Keratinocyte (primary cell): Measurements from ENCODE around the gene FTSJ3. TPM values are rescaled to one million over a fixed set of nuclear protein-coding genes. Genes with fewer than 3 reads are reported as not detected.

Experiments
- DNase-seq: peaks from one replicate; pipeline ENCODE4 v3.0.0-alpha.2; 2011; ENCODE audit warnings: low read depth, missing footprints, low spot score
- FAIRE-seq: peaks from 2 replicates; lab custom pipeline; 2011; peaks lifted over from hg19 to GRCh38; lab: Jason Lieb, UNC
- H2AFZ ChIP-seq: 2 replicates; pipeline ENCODE4 v1.6.0; 2012; ENCODE audit warnings: low read length, control low read depth, inconsistent platforms; ENCODE audit not compliant: control insufficient read depth
- H3K27ac ChIP-seq: 2 replicates; pipeline ENCODE4 v1.5.1; 2011; ENCODE audit warnings: low read length; ENCODE audit not compliant: control insufficient read depth, insufficient read depth
- H3K27me3 ChIP-seq: 3 replicates; pipeline ENCODE4 v1.6.0; 2011; ENCODE audit warnings: low read length; ENCODE audit not compliant: control insufficient read depth, insufficient read depth; ENCODE audit errors: extremely low read depth
- H3K36me3 ChIP-seq, 2 experiments: 2 replicates in 1 of 2; 3 replicates in 1 of 2; pipeline ENCODE4 v1.5.1; 2011; ENCODE audit warnings: low read length in 2 of 2, mild to moderate bottlenecking in 1 of 2; ENCODE audit not compliant: control insufficient read depth in 2 of 2, insufficient read depth in 2 of 2; ENCODE audit errors: extremely low read depth in 1 of 2
- H3K4me1 ChIP-seq: 3 replicates; pipeline ENCODE4 v1.5.1; 2011; ENCODE audit warnings: low read length; ENCODE audit not compliant: control insufficient read depth, insufficient read depth; ENCODE audit errors: extremely low read depth
- H3K4me2 ChIP-seq: 3 replicates; pipeline ENCODE4 v1.6.0; 2011; ENCODE audit warnings: low read depth, low read length; ENCODE audit not compliant: control insufficient read depth, insufficient read depth; ENCODE audit errors: extremely low read depth
- H3K4me3 ChIP-seq, 3 experiments: fragments of 200-600 bp in 1 of 3; sonication (generic) in 1 of 3; 2 replicates in 2 of 3; 3 replicates in 1 of 3; pipeline ENCODE4 v1.5.1; 2011 to 2016; ENCODE audit warnings: low read length in 3 of 3, mild to moderate bottlenecking in 3 of 3, control low read depth in 2 of 3, inconsistent platforms in 1 of 3, low read depth in 1 of 3, mixed read lengths in 1 of 3, mixed run types in 1 of 3, moderate library complexity in 1 of 3; ENCODE audit not compliant: control insufficient read depth in 2 of 3, insufficient read depth in 2 of 3; ENCODE audit errors: extremely low read depth in 1 of 3
- H3K79me2 ChIP-seq: 2 replicates; pipeline ENCODE4 v1.6.0; 2012; ENCODE audit warnings: low read length; ENCODE audit not compliant: control insufficient read depth, insufficient read depth
- H3K9ac ChIP-seq: 3 replicates; pipeline ENCODE4 v1.6.0; 2011; ENCODE audit warnings: low read length; ENCODE audit not compliant: control insufficient read depth, insufficient read depth; ENCODE audit errors: extremely low read depth
- H3K9me1 ChIP-seq: 3 replicates; pipeline ENCODE4 v1.6.0; 2011; ENCODE audit warnings: low read length; ENCODE audit not compliant: control insufficient read depth, insufficient read depth; ENCODE audit errors: extremely low read depth
- H3K9me3 ChIP-seq: 2 replicates; pipeline ENCODE4 v1.5.1; 2012; ENCODE audit warnings: low read depth, low read length; ENCODE audit not compliant: control insufficient read depth
- H4K20me1 ChIP-seq: 3 replicates; pipeline ENCODE4 v1.6.0; 2011; ENCODE audit warnings: low read length; ENCODE audit not compliant: control insufficient read depth, insufficient read depth; ENCODE audit errors: extremely low read depth
- CTCF ChIP-seq, 3 experiments: IDR thresholded peaks in 1 of 3; conservative IDR thresholded peaks in 1 of 3; optimal IDR thresholded peaks in 1 of 3; 2 replicates in 2 of 3; 3 replicates in 1 of 3; pipeline versions ENCODE3 to v1.5.1; 2011; ENCODE audit warnings: low read length in 3 of 3, mild to moderate bottlenecking in 3 of 3, moderate library complexity in 2 of 3, control low read depth in 1 of 3, inconsistent platforms in 1 of 3; ENCODE audit not compliant: insufficient read depth in 2 of 3; ENCODE audit errors: extremely low read depth in 1 of 3
- EZH2 ChIP-seq: IDR thresholded peaks from one replicate; pipeline ENCODE4 v1.6.1; 2012; ENCODE audit warnings: inconsistent platforms, mild to moderate bottlenecking, low read length, moderate library complexity
- dilution Hi-C: fragments of 300-500 bp; cut with MboI; formaldehyde crosslinking; loops from one replicate; pipeline ENCODE4 v1.7.0; 2020; ENCODE audit warnings: low sequenced_read_pairs; ENCODE audit not compliant: extremely low pct_ligation_motif_present
- polyA plus RNA-seq, 5 experiments: library from polyadenylated mRNA; depleted of rRNA in 3 of 5; stranded (reverse) in 3 of 5; stranded (forward) in 1 of 5; unstranded in 1 of 5; fragments of >200 nt; gene quantifications; 1 replicate in 1 of 5; 2 replicates in 3 of 5; 3 replicates in 1 of 5; pipeline versions ENCODE4 v1.2.1 to v1.2.3, GENCODE V29; 2011 to 2012; ENCODE audit warnings: missing spikeins in 2 of 5, low read depth in 1 of 5, low replicate concordance in 1 of 5

Gene FTSJ3
- polyA plus RNA-seq, 1 donor (not counting 4 experiments of a cell fraction or from before 2014, with no cell fraction given), result 43.7 TPM

GRCh38 chr17:63809970-63810369 is 17.5 kb downstream of the FTSJ3 start:
- dilution Hi-C loops, result no loop called here
- TF ChIP-seq EZH2 (no peak), CTCF (optimal IDR thresholded peaks at IDR 0.05 in 1 of 3, IDR thresholded peaks at IDR 0.05 in 1 of 3, conservative IDR thresholded peaks at IDR 0.05 in 1 of 3; ENCODE audit: extremely low read depth in 1 of 3, insufficient read depth in 2 of 3, low read length in 3 of 3) (no peak)
- Histone ChIP-seq H2AFZ (no peak overlapping the region), H3K79me2 (no peaks in the 10 kb centered on the region), H3K36me3 (peaks cover 40 to 43% of the 10 kb centered on the region in 2 experiments), H3K9me1 (no peaks in the 10 kb centered on the region), H3K27me3 (no peaks in the 10 kb centered on the region), H3K9ac (no peak overlapping the region), H3K27ac (no peak overlapping the region), H3K4me3 (no peak overlapping the region), H3K9me3 (no peaks in the 10 kb centered on the region), H3K4me2 (no peak overlapping the region), H4K20me1 (no peaks in the 10 kb centered on the region), H3K4me1 (no peaks in the 10 kb centered on the region)
- FAIRE-seq, result no peak
- no peak for DNase-seq

- Histone ChIP-seq H3K4me1 (no peaks in the 10 kb centered on the region), H3K9me1 (no peaks in the 10 kb centered on the region), H3K4me3 (no peak overlapping the region), H3K4me2 (no peak overlapping the region), H3K27me3 (no peaks in the 10 kb centered on the region), H2AFZ (no peak overlapping the region), H3K27ac (no peak overlapping the region), H4K20me1 (no peaks in the 10 kb centered on the region), H3K36me3 (peaks cover 28 to 41% of the 10 kb centered on the region in 2 experiments), H3K9me3 (no peaks in the 10 kb centered on the region), H3K9ac (no peak overlapping the region), H3K79me2 (peaks cover 2% of the 10 kb centered on the region)
- FAIRE-seq, result peak; percentile 5
- DNase-seq, result no peak
- TF ChIP-seq CTCF (optimal IDR thresholded peaks at IDR 0.05 in 1 of 3, IDR thresholded peaks at IDR 0.05 in 1 of 3, conservative IDR thresholded peaks at IDR 0.05 in 1 of 3; ENCODE audit: extremely low read depth in 1 of 3, insufficient read depth in 2 of 3, low read length in 3 of 3) (no peak), EZH2 (no peak)
- dilution Hi-C loops, result no loop called here
Measured at GRCh38 chr17:63805591-63805990, 21.9 kb downstream of the FTSJ3 start.
